Mesendoderm (in vitro differentiated cells): ENCODE measurements around the gene CAPZB.

Experiments
- DNase-seq: peaks from one replicate; pipeline ENCODE4 v3.0.0; 2013
- H2AK5ac ChIP-seq: 2 replicates; pipeline ENCODE4 v1.6.1; 2013; ENCODE audit warnings: low read length, inconsistent platforms
- H2BK120ac ChIP-seq: 2 replicates; pipeline ENCODE4 v1.6.1; 2013; ENCODE audit warnings: low read depth, mild to moderate bottlenecking, low read length, moderate library complexity, mixed read lengths
- H2BK15ac ChIP-seq: replicated peaks from 2 replicates; pipeline ENCODE4 v1.6.1; 2013; ENCODE audit warnings: low read depth, mild to moderate bottlenecking, moderate library complexity
- H2BK5ac ChIP-seq: 2 replicates; pipeline ENCODE4 v1.6.1; 2013; ENCODE audit warnings: low read length, inconsistent platforms
- H3K18ac ChIP-seq: 2 replicates; pipeline ENCODE4 v1.6.1; 2013; ENCODE audit warnings: mild to moderate bottlenecking, low read length, mixed read lengths
- H3K23ac ChIP-seq: one replicate; pipeline ENCODE4 v1.6.1; 2013; ENCODE audit warnings: low read length
- H3K27ac ChIP-seq: 2 replicates; pipeline ENCODE4 v1.5.1; 2013; ENCODE audit warnings: low read depth, mild to moderate bottlenecking, inconsistent platforms, low read length, moderate library complexity
- H3K27me3 ChIP-seq: 2 replicates; pipeline ENCODE4 v1.6.1; 2013; ENCODE audit warnings: low read length, control low read depth, mild to moderate bottlenecking, inconsistent platforms; ENCODE audit not compliant: insufficient read depth, poor library complexity
- H3K36me3 ChIP-seq: 2 replicates; pipeline ENCODE4 v1.6.1; 2013; ENCODE audit warnings: low read length, inconsistent platforms; ENCODE audit not compliant: control insufficient read depth, insufficient read depth
- H3K4ac ChIP-seq: one replicate; pipeline ENCODE4 v1.6.1; 2013; ENCODE audit warnings: low read depth, mild to moderate bottlenecking, low read length, moderate library complexity
- H3K4me1 ChIP-seq: 2 replicates; pipeline ENCODE4 v1.6.1; 2013; ENCODE audit warnings: low read depth, low read length, inconsistent platforms; ENCODE audit not compliant: control insufficient read depth
- H3K4me2 ChIP-seq: 2 replicates; pipeline ENCODE4 v1.6.1; 2013; ENCODE audit warnings: low read length
- H3K4me3 ChIP-seq: 2 replicates; pipeline ENCODE4 v1.5.1; 2013; ENCODE audit warnings: mild to moderate bottlenecking, low read length
- H3K56ac ChIP-seq: one replicate; pipeline ENCODE4 v1.6.1; 2013; ENCODE audit warnings: low read length
- H3K79me1 ChIP-seq: 2 replicates; pipeline ENCODE4 v1.6.1; 2013; ENCODE audit warnings: low read length, inconsistent platforms
- H3K79me2 ChIP-seq: 2 replicates; pipeline ENCODE4 v1.6.1; 2013; ENCODE audit warnings: mild to moderate bottlenecking, low read length; ENCODE audit not compliant: control insufficient read depth, insufficient read depth
- H3K9ac ChIP-seq: 2 replicates; pipeline ENCODE4 v1.6.1; 2013; ENCODE audit warnings: low read length, inconsistent platforms
- H4K5ac ChIP-seq: one replicate; pipeline ENCODE4 v1.6.1; 2013; ENCODE audit warnings: low read length
- H4K8ac ChIP-seq: one replicate; pipeline ENCODE4 v1.6.1; 2013; ENCODE audit warnings: low read depth, mild to moderate bottlenecking, control low read depth, low read length, moderate library complexity
- WGBS: extraction: QIAGEN DNeasy Blood & Tissue Kit; methylation state at CpG from one replicate; pipeline ENCODE4 v1.1.7; 2013; ENCODE audit warnings: low lambda C conversion rate, missing lambda C conversion rate; ENCODE audit not compliant: insufficient coverage; ENCODE audit errors: extremely low coverage; 5-methylcytosine and 5-hydroxymethylcytosine counted together

The CAPZB gene

DNA sequence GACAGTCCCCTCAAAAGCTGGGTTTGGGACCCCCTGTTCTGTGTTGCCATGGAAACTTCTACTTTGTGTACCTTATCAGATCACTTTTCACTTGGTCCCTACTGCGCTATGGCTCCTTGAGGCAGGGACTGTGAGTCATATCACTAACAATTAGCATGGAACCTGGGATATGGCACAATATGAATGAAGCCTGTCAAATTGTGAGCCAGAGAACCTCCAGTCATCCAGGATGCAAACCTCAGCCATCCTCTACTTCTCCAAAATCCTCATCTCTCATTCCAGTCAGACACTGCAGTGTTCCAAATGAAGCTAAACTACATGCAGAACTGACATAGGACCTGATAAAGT is 11.2 kb upstream of the CAPZB start:
- no peak for DNase-seq
- WGBS = no CpG with 5 or more reads among the region's 1 CpG

DNA sequence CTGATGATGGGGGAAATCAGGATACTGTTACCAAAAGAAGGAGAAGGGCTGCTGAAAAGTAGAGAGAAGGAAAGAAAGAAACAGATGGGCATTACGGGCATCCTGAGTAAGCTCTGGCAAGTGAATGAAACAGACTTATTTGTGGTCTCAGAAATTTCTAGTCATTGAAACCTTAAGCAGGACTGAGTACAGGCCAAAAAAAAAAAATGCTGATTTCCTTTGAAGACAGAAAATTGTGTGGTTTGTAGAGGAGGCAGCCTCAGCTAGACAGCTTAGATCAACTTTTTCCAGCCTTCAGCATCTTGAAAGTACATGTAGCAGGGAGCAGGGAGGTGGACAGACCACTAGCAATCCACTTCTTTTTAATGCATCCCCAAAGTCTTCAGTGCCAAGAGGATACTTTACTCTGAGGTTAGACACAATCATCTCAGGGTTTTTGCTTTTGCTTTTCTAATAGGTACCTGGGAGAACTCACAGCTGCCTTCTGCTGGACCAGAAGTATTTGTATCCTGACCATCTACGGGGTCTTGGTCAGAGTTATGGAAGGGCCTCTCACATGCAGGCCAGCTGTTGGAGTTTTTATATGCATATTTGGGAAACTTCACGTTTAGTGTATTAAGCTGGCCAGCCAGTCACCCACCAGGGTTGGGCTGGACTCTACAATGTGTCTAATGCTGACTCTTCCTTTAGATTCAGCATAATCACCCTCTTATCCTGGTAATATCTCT is 10.6 kb upstream of the CAPZB start:
- H3K4me3 ChIP-seq = no peak overlapping the region
- no peaks in the 10 kb centered on the region for H3K79me2 ChIP-seq
- no peak overlapping the region for H2AK5ac ChIP-seq
- H2BK120ac ChIP-seq = no peak overlapping the region
- no peak overlapping the region for H3K23ac ChIP-seq
- no peak overlapping the region for H3K4ac ChIP-seq
- no peak overlapping the region for H3K18ac ChIP-seq
- H2BK5ac ChIP-seq = no peak overlapping the region
- no peak overlapping the region for H3K9ac ChIP-seq
- no peak overlapping the region for H4K5ac ChIP-seq
- no peaks in the 10 kb centered on the region for H3K79me1 ChIP-seq
- DNase-seq = no peak
- no peak overlapping the region for H3K56ac ChIP-seq
- H3K4me2 ChIP-seq = no peak overlapping the region
- H2BK15ac ChIP-seq = no peak overlapping the region
- no peaks in the 10 kb centered on the region for H3K27me3 ChIP-seq
- no peaks in the 10 kb centered on the region for H3K4me1 ChIP-seq
- no peaks in the 10 kb centered on the region for H3K36me3 ChIP-seq
- H4K8ac ChIP-seq = no peak overlapping the region
- no peak overlapping the region for H3K27ac ChIP-seq
- WGBS = no CpG with 5 or more reads among the region's 3 CpGs

More for the DNA sequence above, 11.2 kb upstream of the CAPZB start:
- no peak overlapping the region for H4K5ac ChIP-seq
- no peak overlapping the region for H3K56ac ChIP-seq
- H3K79me1 ChIP-seq = no peaks in the 10 kb centered on the region
- no peak overlapping the region for H3K9ac ChIP-seq
- no peaks in the 10 kb centered on the region for H3K36me3 ChIP-seq
- H2BK5ac ChIP-seq = no peak overlapping the region
- no peak overlapping the region for H3K18ac ChIP-seq
- no peaks in the 10 kb centered on the region for H3K79me2 ChIP-seq
- no peaks in the 10 kb centered on the region for H3K4me1 ChIP-seq
- no peak overlapping the region for H3K4me2 ChIP-seq
- no peak overlapping the region for H3K23ac ChIP-seq
- H3K4ac ChIP-seq = no peak overlapping the region
- no peaks in the 10 kb centered on the region for H3K27me3 ChIP-seq
- no peak overlapping the region for H2BK120ac ChIP-seq
- no peak overlapping the region for H2BK15ac ChIP-seq
- no peak overlapping the region for H4K8ac ChIP-seq
- no peak overlapping the region for H3K4me3 ChIP-seq
- H2AK5ac ChIP-seq = no peak overlapping the region
- no peak overlapping the region for H3K27ac ChIP-seq

DNA sequence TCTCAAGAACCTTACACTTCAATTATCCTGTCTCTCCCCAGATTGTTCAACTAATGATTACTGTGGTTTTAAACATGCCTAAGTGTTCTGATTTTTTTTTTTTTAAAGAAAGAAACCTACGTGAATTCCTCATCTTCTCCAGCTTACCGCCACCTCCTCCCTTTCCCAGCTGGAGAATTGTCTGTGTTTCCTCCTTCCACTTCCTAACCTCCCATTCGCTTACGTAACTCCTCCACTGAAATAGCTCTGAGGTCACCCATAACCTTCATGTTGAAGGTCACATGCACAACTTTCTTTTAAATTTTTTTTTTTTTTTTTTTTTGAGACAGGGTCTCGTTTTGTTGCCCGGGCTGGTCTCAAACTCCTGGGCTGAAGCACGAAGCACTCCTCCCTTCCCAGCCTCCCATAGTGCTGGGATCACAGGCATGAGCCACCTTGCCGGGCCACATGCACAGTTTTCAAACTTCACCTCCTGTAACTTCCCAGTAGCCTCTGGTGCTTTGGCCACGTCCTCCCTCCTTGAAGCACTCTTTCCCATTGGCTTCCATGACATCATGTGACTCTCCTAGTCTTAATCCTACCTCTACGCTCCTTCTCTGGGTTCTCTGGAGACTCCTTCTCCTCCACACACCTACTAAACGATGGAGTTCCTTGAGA is 9.8 kb upstream of the CAPZB start:
- no peak overlapping the region for H3K4me2 ChIP-seq
- H3K9ac ChIP-seq = no peak overlapping the region
- no peak overlapping the region for H4K8ac ChIP-seq
- H4K5ac ChIP-seq = no peak overlapping the region
- H3K4ac ChIP-seq = no peak overlapping the region
- H3K23ac ChIP-seq = no peak overlapping the region
- H2AK5ac ChIP-seq = no peak overlapping the region
- DNase-seq = no peak
- WGBS = no CpG with 5 or more reads among the region's 11 CpGs
- no peak overlapping the region for H2BK120ac ChIP-seq
- no peaks in the 10 kb centered on the region for H3K36me3 ChIP-seq
- H3K18ac ChIP-seq = no peak overlapping the region
- H3K27ac ChIP-seq = no peak overlapping the region
- no peaks in the 10 kb centered on the region for H3K79me1 ChIP-seq
- H3K79me2 ChIP-seq = no peaks in the 10 kb centered on the region
- H2BK5ac ChIP-seq = no peak overlapping the region
- no peaks in the 10 kb centered on the region for H3K4me1 ChIP-seq
- no peak overlapping the region for H2BK15ac ChIP-seq
- no peaks in the 10 kb centered on the region for H3K27me3 ChIP-seq
- H3K4me3 ChIP-seq = no peak overlapping the region
- H3K56ac ChIP-seq = no peak overlapping the region

DNA sequence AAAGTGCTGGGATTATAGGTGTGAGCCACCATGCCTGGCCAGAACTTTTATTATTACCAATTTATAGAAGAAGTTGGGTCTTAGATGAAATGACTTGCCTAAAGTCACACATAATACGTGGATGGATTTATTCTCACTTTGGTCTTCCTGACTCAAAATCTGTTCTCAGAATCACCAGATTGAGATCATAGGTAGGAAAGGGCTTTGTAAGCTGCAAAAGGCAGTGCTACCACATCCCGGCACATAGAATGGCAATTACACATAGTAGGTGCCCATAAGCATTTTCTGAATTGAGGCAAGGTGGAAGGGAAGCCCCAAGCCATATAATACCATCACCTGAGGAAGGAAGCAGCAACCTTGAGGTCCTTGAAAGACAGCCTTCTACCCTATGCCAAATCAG is 8.2 kb upstream of the CAPZB start:
- WGBS = no CpG with 5 or more reads among the region's 2 CpGs

DNA sequence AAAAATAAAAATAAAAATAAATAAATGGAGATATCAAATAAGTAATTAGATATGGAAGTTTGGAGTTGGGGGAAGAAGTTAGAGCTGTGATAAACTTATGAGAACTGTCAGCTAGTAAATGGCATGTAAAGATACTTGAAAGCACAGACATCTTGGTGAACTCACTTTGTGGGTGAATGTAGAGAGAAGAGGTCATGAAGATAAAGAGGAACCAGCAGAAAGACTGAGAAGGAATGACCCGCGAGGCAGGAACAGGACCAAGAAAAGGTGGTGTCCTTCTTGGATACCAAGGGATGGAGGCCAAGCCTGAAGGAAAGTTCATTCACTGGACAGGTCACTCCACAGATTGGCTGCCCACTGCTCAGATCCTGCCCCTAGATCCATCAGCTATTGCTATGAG is 4.7 kb upstream of the CAPZB start:
- no peak for DNase-seq
- Histone ChIP-seq H2AK5ac (no peak overlapping the region), H3K27ac (no peak overlapping the region), H3K4me2 (no peak overlapping the region), H2BK5ac (no peak overlapping the region), H3K4me1 (no peaks in the 10 kb centered on the region), H3K79me1 (no peaks in the 10 kb centered on the region), H3K79me2 (peaks cover under 1% of the 10 kb centered on the region), H4K8ac (no peak overlapping the region), H3K27me3 (no peaks in the 10 kb centered on the region), H3K4me3 (no peak overlapping the region), H3K4ac (no peak overlapping the region), H2BK15ac (no peak overlapping the region), H3K23ac (no peak overlapping the region), H3K18ac (no peak overlapping the region), H3K9ac (no peak overlapping the region), H3K36me3 (no peaks in the 10 kb centered on the region), H4K5ac (no peak overlapping the region), H3K56ac (no peak overlapping the region), H2BK120ac (no peak overlapping the region)
- WGBS = no CpG with 5 or more reads among the region's 2 CpGs

More for the DNA sequence above, 8.2 kb upstream of the CAPZB start:
- Histone ChIP-seq H3K79me1 (no peaks in the 10 kb centered on the region), H3K79me2 (no peaks in the 10 kb centered on the region), H3K27ac (no peak overlapping the region), H2BK5ac (no peak overlapping the region), H3K4ac (no peak overlapping the region), H3K9ac (no peak overlapping the region), H4K5ac (no peak overlapping the region), H2BK15ac (no peak overlapping the region), H3K4me2 (no peak overlapping the region), H3K56ac (no peak overlapping the region), H3K18ac (no peak overlapping the region), H3K4me1 (no peaks in the 10 kb centered on the region), H3K4me3 (no peak overlapping the region), H3K23ac (no peak overlapping the region), H3K36me3 (no peaks in the 10 kb centered on the region), H2AK5ac (no peak overlapping the region), H3K27me3 (no peaks in the 10 kb centered on the region), H2BK120ac (no peak overlapping the region), H4K8ac (no peak overlapping the region)
- DNase-seq = no peak

DNA sequence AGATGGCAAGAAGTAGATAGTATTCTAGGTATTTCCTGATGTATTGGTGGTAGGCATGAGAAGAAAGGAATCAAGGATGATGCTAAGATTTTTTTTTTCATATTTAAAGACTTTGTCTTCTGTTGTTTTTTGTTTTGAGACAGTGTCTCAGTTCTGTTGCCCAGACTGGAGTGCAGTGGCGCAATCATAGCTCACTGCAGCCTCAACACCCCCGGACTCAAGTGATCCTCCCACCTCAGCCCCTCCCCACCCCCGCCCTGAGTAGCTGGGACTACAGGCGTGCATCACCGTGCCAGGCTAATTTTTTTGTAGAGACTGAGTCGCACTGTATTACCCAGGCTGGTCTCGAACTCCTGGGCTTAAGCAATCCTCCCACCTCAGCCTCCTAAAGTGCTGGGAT is 2.8 kb upstream of the CAPZB start:
- H3K9ac ChIP-seq = no peak overlapping the region

More for the DNA sequence above, 2.8 kb upstream of the CAPZB start:
- Histone ChIP-seq H3K4me1 (peaks cover 9% of the 10 kb centered on the region), H2BK120ac (no peak overlapping the region), H4K5ac (no peak overlapping the region), H3K27me3 (no peaks in the 10 kb centered on the region), H3K4ac (no peak overlapping the region), H3K79me2 (peaks cover 19% of the 10 kb centered on the region), H3K4me3 (no peak overlapping the region), H3K27ac (no peak overlapping the region), H3K23ac (no peak overlapping the region), H2BK15ac (no peak overlapping the region), H4K8ac (no peak overlapping the region), H3K18ac (no peak overlapping the region), H2BK5ac (no peak overlapping the region), H3K79me1 (peaks cover 10% of the 10 kb centered on the region), H3K36me3 (no peaks in the 10 kb centered on the region), H3K4me2 (no peak overlapping the region), H2AK5ac (no peak overlapping the region), H3K56ac (no peak overlapping the region)
- no CpG with 5 or more reads among the region's 7 CpGs for WGBS
- DNase-seq = no peak
